ENCODE data around the gene GPR143.

DNA sequence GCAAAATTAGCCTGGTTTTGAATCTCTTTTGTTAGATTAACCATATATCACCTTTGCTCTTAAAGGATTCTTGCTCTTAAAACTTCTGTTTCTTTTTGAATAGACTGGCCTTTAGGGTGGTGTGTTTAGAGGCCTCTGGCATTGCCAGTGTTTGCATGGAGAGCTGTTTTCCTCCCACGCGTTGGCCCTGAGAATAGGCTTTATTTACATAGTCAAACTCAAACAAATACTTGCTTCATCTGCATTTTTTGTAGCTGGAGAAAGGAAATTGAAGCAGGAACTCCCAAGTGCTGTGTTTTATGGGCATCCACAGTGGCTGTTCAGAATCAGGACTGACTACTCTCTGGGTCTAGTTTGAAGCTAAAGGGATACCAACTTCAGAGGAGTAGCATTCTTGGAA is 23.3 kb upstream of the GPR143 start:
- TF ChIP-seq MYC (IDR thresholded peaks at IDR 0.05; ENCODE audit: low read depth, low read length) (no peak), CTCF (IDR thresholded peaks at IDR 0.05; ENCODE audit: extremely low read depth in 1 of 2, insufficient read depth in 1 of 2, low read depth in 1 of 2, low read length in 2 of 2) (no peak), POLR2A (IDR thresholded peaks at IDR 0.05; ENCODE audit: low read depth, low read length) (no peak), MAX (IDR thresholded peaks at IDR 0.05; ENCODE audit: insufficient read depth, insufficient read length) (no peak), GATA2 (IDR thresholded peaks at IDR 0.05; ENCODE audit: insufficient read depth, insufficient read length, low read depth, low read length) (no peak), POLR2AphosphoS5 (IDR thresholded peaks at IDR 0.05; ENCODE audit: insufficient read depth, low read depth, low read length) (no peak)
